GM23338 (cell line): Measurements from ENCODE around the gene PCNX3. TPM values are rescaled to one million over a fixed set of nuclear protein-coding genes. Genes with fewer than 3 reads are reported as not detected.

Source experiments
- ATAC-seq: fragments of 200-7000 bp; cut with Tn5 transposase; 3 replicates; pipeline ENCODE4 v1.9.1; 2020
- DNase-seq: peaks from one replicate; pipeline ENCODE4 v3.0.0-alpha.2; 2015; ENCODE audit warnings: low spot score
- H2AFZ ChIP-seq: fragments of 200-600 bp; sonication (generic); 2 replicates; pipeline ENCODE4 v1.8.0; 2016; ENCODE audit warnings: antibody characterized with exemption, mild to moderate bottlenecking, moderate library complexity
- H3F3A ChIP-seq: fragments of 200-600 bp; sonication (generic); replicated peaks from 2 replicates; pipeline ENCODE4 v1.8.0; 2017; ENCODE audit warnings: antibody characterized with exemption, mixed run types, low read depth
- H3K27ac ChIP-seq: fragments of 200-600 bp; sonication (generic); 2 replicates; pipeline ENCODE4 v1.6.1; 2016; ENCODE audit warnings: low read depth
- H3K27me3 ChIP-seq: fragments of 200-600 bp; sonication (generic); 2 replicates; pipeline ENCODE4 v1.8.0; 2016; ENCODE audit warnings: mild to moderate bottlenecking, mixed run types, moderate library complexity; ENCODE audit not compliant: insufficient read depth
- H3K36me3 ChIP-seq: fragments of 200-600 bp; sonication (generic); 2 replicates; pipeline ENCODE4 v1.8.0; 2016; ENCODE audit warnings: mild to moderate bottlenecking; ENCODE audit not compliant: insufficient read depth
- H3K4me1 ChIP-seq: fragments of 200-600 bp; sonication (generic); 2 replicates; pipeline ENCODE4 v1.8.0; 2016; ENCODE audit warnings: mild to moderate bottlenecking, moderate library complexity; ENCODE audit not compliant: insufficient read depth
- H3K4me2 ChIP-seq: fragments of 200-600 bp; sonication (generic); 2 replicates; pipeline ENCODE4 v1.7.1; 2017; ENCODE audit warnings: mixed run types
- H3K4me3 ChIP-seq: fragments of 200-600 bp; sonication (generic); 2 replicates; pipeline ENCODE4 v1.6.1; 2016; ENCODE audit warnings: mixed run types
- H3K79me2 ChIP-seq: fragments of 200-600 bp; sonication (generic); replicated peaks from 2 replicates; pipeline ENCODE4 v1.8.0; 2017; ENCODE audit warnings: mild to moderate bottlenecking; ENCODE audit not compliant: insufficient read depth
- H3K9me2 ChIP-seq: fragments of 200-600 bp; sonication (generic); 2 replicates; pipeline ENCODE4 v1.8.0; 2017; ENCODE audit not compliant: insufficient read depth
- H4K20me1 ChIP-seq: fragments of 200-600 bp; sonication (generic); replicated peaks from 2 replicates; pipeline ENCODE4 v1.8.0; 2017; ENCODE audit warnings: mild to moderate bottlenecking; ENCODE audit not compliant: insufficient read depth
- H3K27ac Mint-ChIP-seq: 2 replicates; pipeline ENCODE4 v1.8.0; 2020; ENCODE audit warnings: inconsistent platforms, mild to moderate bottlenecking, moderate library complexity, mixed read lengths
- H3K27me3 Mint-ChIP-seq: 3 replicates; pipeline ENCODE4 v1.8.0; 2022; ENCODE audit warnings: low read depth, mild to moderate bottlenecking, moderate library complexity, mixed read lengths, inconsistent platforms; ENCODE audit not compliant: insufficient read depth, poor library complexity
- H3K36me3 Mint-ChIP-seq: 3 replicates; pipeline ENCODE4 v1.8.0; 2021; ENCODE audit warnings: low read depth, mild to moderate bottlenecking, inconsistent platforms, moderate library complexity, mixed read lengths
- H3K4me1 Mint-ChIP-seq: 3 replicates; pipeline ENCODE4 v1.8.0; 2020; ENCODE audit warnings: mild to moderate bottlenecking, inconsistent platforms, mixed read lengths
- H3K4me3 Mint-ChIP-seq: 3 replicates; pipeline ENCODE4 v1.8.0; 2021; ENCODE audit warnings: moderate library complexity, mild to moderate bottlenecking, inconsistent platforms, mixed read lengths
- H3K9me3 Mint-ChIP-seq: 3 replicates; pipeline ENCODE4 v1.8.0; 2020; ENCODE audit warnings: moderate library complexity, mild to moderate bottlenecking, inconsistent platforms, mixed read lengths
- CREB1 ChIP-seq: fragments of 250-450 bp; sonication (Bioruptor Pico); IDR thresholded peaks from 2 replicates; pipeline ENCODE4 v1.5.0; 2020; ENCODE audit warnings: low read depth, mild to moderate bottlenecking, moderate library complexity
- CTCF ChIP-seq, 2 experiments: fragments of 200-600 bp in 1 of 2; sonication (generic) in 1 of 2; conservative IDR thresholded peaks; 2 replicates each; pipeline versions ENCODE4 v1.5.1 to v1.6.1; 2016 to 2017; ENCODE audit warnings: antibody characterized with exemption in 2 of 2, low read depth in 2 of 2, mild to moderate bottlenecking in 2 of 2, moderate library complexity in 1 of 2
- ETS1 ChIP-seq: IDR thresholded peaks from 2 replicates; pipeline ENCODE4 v1.6.1; 2016; ENCODE audit warnings: antibody characterized with exemption
- EZH2 ChIP-seq: fragments of 200-600 bp; sonication (generic); IDR thresholded peaks from one replicate; pipeline ENCODE4 v1.8.0; 2017; ENCODE audit warnings: antibody characterized with exemption, mild to moderate bottlenecking, low read depth; ENCODE audit not compliant: unreplicated experiment
- EZH2phosphoT487 ChIP-seq: fragments of 200-600 bp; sonication (generic); IDR thresholded peaks from one replicate; pipeline ENCODE4 v1.8.1; 2018; ENCODE audit warnings: antibody characterized with exemption; ENCODE audit not compliant: unreplicated experiment
- JUNB ChIP-seq: IDR thresholded peaks from one replicate; pipeline ENCODE4 v1.6.1; 2016; ENCODE audit warnings: antibody characterized with exemption; ENCODE audit not compliant: unreplicated experiment
- NANOG ChIP-seq: IDR thresholded peaks from 2 replicates; pipeline ENCODE4 v1.6.1; 2016; ENCODE audit warnings: antibody characterized with exemption, borderline replicate concordance
- POLR2AphosphoS5 ChIP-seq: IDR thresholded peaks from 2 replicates; pipeline ENCODE4 v1.6.1; 2016; ENCODE audit warnings: antibody characterized with exemption, low read depth
- REST ChIP-seq: IDR thresholded peaks from one replicate; pipeline ENCODE4 v1.6.1; 2018; ENCODE audit warnings: antibody characterized with exemption; ENCODE audit not compliant: unreplicated experiment
- STAT1 ChIP-seq: IDR thresholded peaks from one replicate; pipeline ENCODE4 v1.6.1; 2016; ENCODE audit warnings: antibody characterized with exemption; ENCODE audit not compliant: unreplicated experiment
- ZNF114 ChIP-seq: fragments of 250-450 bp; sonication (Bioruptor Pico); IDR thresholded peaks from 2 replicates; pipeline ENCODE4 v1.5.0; 2020; ENCODE audit warnings: mild to moderate bottlenecking, moderate library complexity
- ZNF331 ChIP-seq: fragments of 250-450 bp; sonication (Bioruptor Pico); IDR thresholded peaks from 2 replicates; pipeline ENCODE4 v1.5.0; 2020; ENCODE audit warnings: low read depth, mild to moderate bottlenecking, moderate library complexity
- ZNF462 ChIP-seq: fragments of 250-450 bp; sonication (Bioruptor Pico); IDR thresholded peaks from 2 replicates; pipeline ENCODE4 v1.5.0; 2020; ENCODE audit warnings: mild to moderate bottlenecking, moderate library complexity
- polyA plus RNA-seq: library from polyadenylated mRNA; unstranded; fragments of >200 nt; fragmentation: Nextera tagmentation; extraction: Ambion mirVana; gene quantifications from 2 replicates; pipeline ENCODE4 v1.2.1, GENCODE V29; 2016
- total RNA-seq: library from RNA; depleted of rRNA; stranded (reverse); fragments of >200 nt; shearing (Covaris generic); gene quantifications from 2 replicates; pipeline ENCODE4 v1.2.3, GENCODE V29; 2014

PCNX3 gene
- total and polyA plus RNA-seq, 2 experiments from 2014 or later: 8.7 to 52.2 TPM

GRCh38 chr11:65618763-65619162 lies 3.2 kb downstream of the PCNX3 start:
- no peak overlapping the region for H3K27ac Mint-ChIP-seq
- no peak overlapping the region for H3K4me3 Mint-ChIP-seq

More at GRCh38 chr11:65618763-65619162, 3.2 kb downstream of the PCNX3 start:
- H3K27me3 ChIP-seq: no peaks in the 10 kb centered on the region
- peaks cover 28% of the 10 kb centered on the region for H3K36me3 Mint-ChIP-seq
- peaks cover 20% of the 10 kb centered on the region for H3K27me3 Mint-ChIP-seq
- no peaks in the 10 kb centered on the region; the same call in 2 of the 3 replicates for H3K9me3 Mint-ChIP-seq
- ATAC-seq: no peak
- peaks cover 3% of the 10 kb centered on the region for H3F3A ChIP-seq
- H4K20me1 ChIP-seq: peaks cover 14% of the 10 kb centered on the region
- peaks cover 17% of the 10 kb centered on the region for H3K79me2 ChIP-seq
- DNase-seq: no peak
- H3K9me2 ChIP-seq: no peaks in the 10 kb centered on the region
- no peaks in the 10 kb centered on the region; the same call in 1 of the 2 replicates for H3K36me3 ChIP-seq
- TF ChIP-seq CREB1 (CRISPR knock-in tag) (no peak), REST (no peak), ZNF114 (CRISPR knock-in tag) (no peak), CTCF (conservative IDR thresholded peaks at IDR 0.05; ENCODE audit: low read depth in 2 of 2) (no peak), JUNB (no peak), POLR2AphosphoS5 (no peak), EZH2 (no peak), NANOG (no peak), STAT1 (no peak), ZNF462 (CRISPR knock-in tag) (no peak), ETS1 (no peak), EZH2phosphoT487 (no peak), ZNF331 (CRISPR knock-in tag) (no peak)
- H3K4me3 ChIP-seq: no peak overlapping the region
- no peak overlapping the region for H3K27ac ChIP-seq
- H2AFZ ChIP-seq: no peak overlapping the region
- no peak overlapping the region for H3K4me2 ChIP-seq
- H3K4me1 Mint-ChIP-seq: peaks cover 8% of the 10 kb centered on the region
- H3K4me1 ChIP-seq: peaks cover 6% of the 10 kb centered on the region; the same call in 1 of the 2 replicates
